ENCODE measurements around the gene MARCHF9.

Gene MARCHF9

DNA sequence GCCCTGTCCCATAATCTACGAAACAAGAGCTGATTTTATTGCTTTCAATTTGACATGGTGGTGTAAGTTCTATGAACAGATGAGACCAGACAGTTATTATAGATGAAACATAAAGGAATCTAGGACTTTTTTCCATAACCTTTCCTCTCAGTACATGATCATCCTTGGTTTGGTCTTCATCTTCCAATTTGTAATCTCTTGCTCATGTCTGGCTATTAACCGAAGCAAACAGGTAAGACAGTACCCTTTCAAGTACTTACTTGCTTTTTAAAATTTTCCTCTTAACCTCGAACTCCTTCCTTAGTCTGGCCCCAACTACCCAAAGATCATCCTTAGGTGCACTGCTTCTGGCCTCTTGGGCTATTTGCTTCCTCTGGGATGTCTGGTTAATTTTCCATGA lies 8.9 kb upstream of the MARCHF9 start:
- no peak for TF ChIP-seq TAF1 (IDR thresholded peaks at IDR 0.05; ENCODE audit: low read depth)
- TF ChIP-seq, protein P1, sequence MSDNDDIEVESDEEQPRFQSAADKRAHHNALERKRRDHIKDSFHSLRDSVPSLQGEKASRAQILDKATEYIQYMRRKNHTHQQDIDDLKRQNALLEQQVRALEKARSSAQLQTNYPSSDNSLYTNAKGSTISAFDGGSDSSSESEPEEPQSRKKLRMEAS (IDR thresholded peaks at IDR 0.05) = no peak
- TF ChIP-seq USF1 (IDR thresholded peaks at IDR 0.05) = no peak
- no peak for TF ChIP-seq EP300 (IDR thresholded peaks at IDR 0.05; ENCODE audit: borderline replicate concordance)
- no peak for TF ChIP-seq FOXM1 (IDR thresholded peaks at IDR 0.05; ENCODE audit: borderline replicate concordance, low read depth)
- TF ChIP-seq TEAD4 (IDR thresholded peaks at IDR 0.05) = no peak
- no peak for TF ChIP-seq TCF12 (IDR thresholded peaks at IDR 0.05; ENCODE audit: low read depth)
- TF ChIP-seq RAD21 (IDR thresholded peaks at IDR 0.05; ENCODE audit: low read depth) = no peak
- TF ChIP-seq ZBTB7A (IDR thresholded peaks at IDR 0.05; ENCODE audit: low read depth) = no peak
- no peak for TF ChIP-seq YY1 (IDR thresholded peaks at IDR 0.05; ENCODE audit: low read depth)
- no peak for TF ChIP-seq REST (IDR thresholded peaks at IDR 0.05; ENCODE audit: low read depth)
- no peak for TF ChIP-seq EGR1 (IDR thresholded peaks at IDR 0.05)
- TF ChIP-seq CREB1 (IDR thresholded peaks at IDR 0.05; ENCODE audit: low read depth) = no peak

DNA sequence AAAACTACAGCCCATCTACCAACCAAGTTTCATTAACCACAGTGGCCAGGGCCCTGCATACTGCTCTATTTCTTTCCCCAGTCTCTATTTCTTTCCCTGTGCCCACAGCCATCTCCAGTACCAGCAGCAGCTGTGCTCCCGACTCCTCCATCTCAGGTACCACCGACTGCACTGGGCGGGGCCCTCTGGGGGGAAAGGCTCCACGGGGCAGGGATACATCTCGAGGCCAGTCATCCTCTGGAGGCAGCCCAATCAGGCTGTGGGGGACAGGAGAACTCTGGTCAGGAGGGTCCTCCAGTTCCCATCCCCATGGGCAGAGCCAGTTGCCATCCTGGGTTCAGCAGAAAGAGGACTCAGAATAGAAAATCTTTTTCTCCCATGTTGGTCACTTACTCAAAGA lies 5.8 kb upstream of the MARCHF9 start:
- TF ChIP-seq TEAD4 (IDR thresholded peaks at IDR 0.05) (no peak), RAD21 (IDR thresholded peaks at IDR 0.05; ENCODE audit: low read depth) (no peak), NFIC (IDR thresholded peaks at IDR 0.05) (no peak), YY1 (IDR thresholded peaks at IDR 0.05; ENCODE audit: low read depth) (no peak), EP300 (IDR thresholded peaks at IDR 0.05; ENCODE audit: borderline replicate concordance) (no peak)
- TF ChIP-seq, protein P1 (IDR thresholded peaks at IDR 0.05) = no peak

DNA sequence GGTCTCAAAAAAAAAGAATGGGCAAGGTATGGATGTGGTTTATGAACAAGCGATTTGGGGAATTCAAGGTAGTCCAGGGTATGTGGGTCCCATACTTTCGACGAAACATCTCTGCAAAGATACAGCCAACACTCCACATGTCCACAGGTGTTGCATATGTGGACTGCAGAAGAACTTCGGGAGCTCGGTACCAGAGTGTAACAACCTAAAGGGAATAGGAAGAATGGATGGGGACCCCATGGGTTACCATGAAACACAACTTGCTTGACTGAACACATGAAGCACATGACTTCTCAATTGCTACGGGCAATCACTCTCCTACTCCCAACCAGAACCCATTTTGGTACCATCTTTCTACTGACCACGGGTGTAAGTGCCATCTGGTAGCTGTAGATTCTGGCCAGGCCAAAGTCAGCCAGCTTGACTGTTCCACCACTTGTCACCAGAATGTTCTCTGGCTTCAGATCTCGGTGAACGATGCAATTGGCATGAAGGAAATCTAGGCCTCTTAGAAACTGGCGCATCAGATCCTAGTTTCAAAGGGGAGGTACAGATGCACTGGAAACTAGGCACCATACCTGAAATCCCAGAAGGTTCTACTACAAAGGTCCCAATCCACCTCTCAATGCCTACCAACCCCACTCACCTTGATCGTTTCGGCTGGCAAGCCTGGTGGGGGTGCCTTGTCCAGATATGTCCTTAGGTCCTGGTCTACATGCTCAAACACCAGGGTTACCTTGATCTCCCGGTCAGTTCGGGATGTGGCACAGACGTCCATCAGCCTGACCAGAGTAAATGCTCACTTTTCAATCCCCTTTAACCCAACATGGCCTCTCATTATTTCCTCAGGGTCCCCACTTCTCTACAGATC lies 4.1 kb upstream of the MARCHF9 start:
- TF ChIP-seq EP300 (IDR thresholded peaks at IDR 0.05; ENCODE audit: borderline replicate concordance) (no peak), YY1 (IDR thresholded peaks at IDR 0.05; ENCODE audit: low read depth) (no peak), USF1 (IDR thresholded peaks at IDR 0.05) (no peak), TEAD4 (IDR thresholded peaks at IDR 0.05) (no peak), TCF12 (IDR thresholded peaks at IDR 0.05; ENCODE audit: low read depth) (no peak), FOXM1 (IDR thresholded peaks at IDR 0.05; ENCODE audit: borderline replicate concordance, low read depth) (no peak), CEBPB (IDR thresholded peaks at IDR 0.05) (no peak), NFIC (IDR thresholded peaks at IDR 0.05) (no peak), TAF1 (IDR thresholded peaks at IDR 0.05; ENCODE audit: low read depth) (no peak)
- TF ChIP-seq, protein P1 (IDR thresholded peaks at IDR 0.05) = no peak

DNA sequence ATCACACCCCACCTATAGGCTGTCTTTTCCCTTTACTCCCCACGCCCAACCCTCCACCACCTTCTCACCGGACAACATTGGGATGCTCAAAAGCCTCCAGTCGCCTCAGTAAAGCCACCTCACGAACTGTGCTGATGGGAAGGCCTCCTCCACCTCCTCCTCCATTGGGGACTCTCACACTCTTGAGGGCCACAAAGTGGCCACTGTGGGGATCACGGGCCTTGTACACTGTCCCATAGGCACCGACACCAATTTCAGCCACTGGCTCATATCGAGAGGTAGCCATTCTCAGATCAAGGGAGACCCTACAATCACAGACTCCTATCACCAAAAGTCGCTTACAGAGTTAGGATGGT lies 3.5 kb upstream of the MARCHF9 start:
- TF ChIP-seq REST (IDR thresholded peaks at IDR 0.05; ENCODE audit: low read depth) (no peak), FOXM1 (IDR thresholded peaks at IDR 0.05; ENCODE audit: borderline replicate concordance, low read depth) (no peak), USF1 (IDR thresholded peaks at IDR 0.05) (no peak), CEBPB (IDR thresholded peaks at IDR 0.05) (no peak), CREB1 (IDR thresholded peaks at IDR 0.05; ENCODE audit: low read depth) (no peak), TEAD4 (IDR thresholded peaks at IDR 0.05) (no peak), YY1 (IDR thresholded peaks at IDR 0.05; ENCODE audit: low read depth) (no peak), ZBTB7A (IDR thresholded peaks at IDR 0.05; ENCODE audit: low read depth) (no peak), EP300 (IDR thresholded peaks at IDR 0.05; ENCODE audit: borderline replicate concordance) (no peak), TAF1 (IDR thresholded peaks at IDR 0.05; ENCODE audit: low read depth) (no peak), RAD21 (IDR thresholded peaks at IDR 0.05; ENCODE audit: low read depth) (no peak), TCF12 (IDR thresholded peaks at IDR 0.05; ENCODE audit: low read depth) (no peak), NFIC (IDR thresholded peaks at IDR 0.05) (no peak), EGR1 (IDR thresholded peaks at IDR 0.05) (no peak)
- TF ChIP-seq, protein P1 (IDR thresholded peaks at IDR 0.05) = no peak
